Psoas muscle (tissue), 8 donors: ENCODE results near the gene MYBPHL. TPM values are rescaled to one million over a fixed set of nuclear protein-coding genes. Genes with fewer than 3 reads are reported as not detected.

ENCODE experiments used
- ATAC-seq, 4 donors: fragments of 200-7000 bp; cut with Tn5 transposase; one replicate each; pipeline ENCODE4 v1.9.1; 2020; ENCODE audit warnings: moderate library complexity in 3 of 4, mild to moderate bottlenecking in 2 of 4
- DNase-seq, 2 donors: peaks; one replicate each; pipeline ENCODE4 v3.0.0-alpha.2; 2020
- H3K27ac ChIP-seq: fragments of 200-600 bp; one replicate; pipeline ENCODE4 v1.8.0; 2022
- H3K27me3 ChIP-seq, 3 donors: fragments of 200-600 bp in 1 of 3; one replicate each; pipeline versions ENCODE4 v1.6.1 to v1.8.0; 2013 to 2022; ENCODE audit warnings: low read length in 2 of 3, mild to moderate bottlenecking in 2 of 3, moderate library complexity in 1 of 3; ENCODE audit not compliant: insufficient read depth in 3 of 3
- H3K36me3 ChIP-seq, 2 donors: fragments of 200-600 bp in 1 of 2; one replicate each; pipeline versions ENCODE4 v1.6.1 to v1.8.0; 2013 to 2022; ENCODE audit warnings: low read depth in 1 of 2, mild to moderate bottlenecking in 1 of 2, moderate library complexity in 1 of 2; ENCODE audit not compliant: insufficient read depth in 1 of 2
- H3K4me1 ChIP-seq: fragments of 200-600 bp; one replicate; pipeline ENCODE4 v1.8.0; 2022
- H3K4me3 ChIP-seq: fragments of 200-600 bp; one replicate; pipeline ENCODE4 v1.8.0; 2022; ENCODE audit warnings: mild to moderate bottlenecking
- H3K9me3 ChIP-seq: fragments of 200-600 bp; one replicate; pipeline ENCODE4 v1.8.0; 2022
- CTCF ChIP-seq: fragments of 200-600 bp; IDR thresholded peaks from one replicate; pipeline ENCODE4 v1.8.0; 2022; ENCODE audit warnings: antibody characterized with exemption
- WGBS, 3 donors: extraction: QIAGEN DNeasy Blood & Tissue Kit; methylation state at CpG; one replicate each; pipeline versions ENCODE4 v1.1.6 to v1.1.7; 2013; 5-methylcytosine and 5-hydroxymethylcytosine counted together
- intact Hi-C, 2 donors: fragments of 100-400 bp; cut with DNase I; formaldehyde crosslinking; loops; one replicate each; pipeline versions ENCODE4 v1.11.0 to v1.14.2; 2022
- polyA plus RNA-seq, 3 donors: library from polyadenylated mRNA; stranded (reverse); fragments of 200-250 nt; gene quantifications; one replicate each; pipeline ENCODE4 v1.2.3, GENCODE V29; 2013
- total RNA-seq, 4 donors: library from RNA; stranded (reverse); fragmentation: NEBNext Ultra II Directional in 2 of 4; extraction: Animal tissue kit (Norgen Biotek cat#: 25700) in 2 of 4; gene quantifications; one replicate each; pipeline versions ENCODE4 v1.2.1 to v1.2.4, GENCODE V29; 2021 to 2023
- donor health status: healthy with polysubstance abuse.
- donor health status: DM: no; HTN: no; CAD: no; lungs with moderate emphysema.
- donor health status: Bipolar disorder and iron deficiency.
- donor health status: healthy.
- donor health status: DM: yes; HTN: yes; CAD: no.
- donor health status: DM: no; HTN: no; CAD: no.
- donor health status: DM: no; HTN: no; CAD: no.
- donor health status: DM: yes; HTN: yes; CAD: no.

Gene MYBPHL
- total and polyA plus RNA-seq, 7 donors, result 0.17 to 2.2 (median 0.57) TPM; not detected in 1

GRCh38 chr1:109246141-109246551 lies 60.7 kb downstream of the MYBPHL start:
- no peaks in the 10 kb centered on the region for H3K27me3 ChIP-seq
- DNase-seq, result no peak
- WGBS, 3 donors, result 76 to 89% (median 78%) methylated on average over 7 of the region's 7 CpGs
- intact Hi-C loops, result no loop called here
- TF ChIP-seq CTCF, result no peak
- no peak for ATAC-seq
- H3K27ac ChIP-seq, result no peak overlapping the region
- no peaks in the 10 kb centered on the region for H3K36me3 ChIP-seq
- H3K4me3 ChIP-seq, result no peak overlapping the region
- no peaks in the 10 kb centered on the region for H3K9me3 ChIP-seq
- peaks cover 30% of the 10 kb centered on the region for H3K4me1 ChIP-seq

GRCh38 chr1:109243860-109244552 lies 62.8 kb downstream of the MYBPHL start:
- no peaks in the 10 kb centered on the region for H3K9me3 ChIP-seq
- intact Hi-C loops, result no loop called here
- no peaks in the 10 kb centered on the region for H3K27me3 ChIP-seq
- DNase-seq (no peak), ATAC-seq (peak; percentile 5 to 68 (median 58))
- no peak for TF ChIP-seq CTCF
- no peak overlapping the region for H3K27ac ChIP-seq
- H3K4me1 ChIP-seq, result peaks cover 34% of the 10 kb centered on the region
- no peak overlapping the region for H3K4me3 ChIP-seq
- 47 to 60% (median 52%) methylated on average over 8 of the region's 8 CpGs for WGBS, 3 donors
- H3K36me3 ChIP-seq, result peaks cover 0 to 10% of the 10 kb centered on the region in 2 donors

GRCh38 chr1:109243221-109243620 lies 63.6 kb downstream of the MYBPHL start:
- Histone ChIP-seq H3K27ac (no peak overlapping the region), H3K4me1 (peaks cover 31% of the 10 kb centered on the region), H3K36me3 (peaks cover 0 to 17% of the 10 kb centered on the region in 2 donors), H3K4me3 (no peak overlapping the region), H3K27me3 (no peaks in the 10 kb centered on the region), H3K9me3 (no peaks in the 10 kb centered on the region)
- no peak for TF ChIP-seq CTCF
- WGBS, 3 donors, result 57 to 62% (median 60%) methylated on average over 5 of the region's 5 CpGs
- DNase-seq (no peak), ATAC-seq (no peak)
- intact Hi-C loops, result no loop called here

- no peak overlapping the region for H3K27ac ChIP-seq
- DNase-seq (no peak), ATAC-seq (peak in 3 of 4 donors; percentile 31 to 38 (median 34))
- peaks cover 2 to 26% of the 10 kb centered on the region in 2 donors for H3K36me3 ChIP-seq
- no peak overlapping the region for H3K4me3 ChIP-seq
- H3K4me1 ChIP-seq, result peaks cover 31% of the 10 kb centered on the region
- intact Hi-C loops, result no loop called here
- no peaks in the 10 kb centered on the region for H3K9me3 ChIP-seq
- no peaks in the 10 kb centered on the region for H3K27me3 ChIP-seq
- no peak for TF ChIP-seq CTCF
- WGBS, 3 donors, result 22 to 29% (median 24%) methylated on average over 7 of the region's 7 CpGs
Observed at GRCh38 chr1:109242387-109242786, 64.4 kb downstream of the MYBPHL start.

Other genes starting within 250 kb of the MYBPHL start
- 10 to 100 TPM; 61.5 to 89.9 (median 72.9) TPM for gene TAF13, start 231.0 kb downstream of the MYBPHL start, total RNA-seq
- gene TAF13, start 231.0 kb downstream of the MYBPHL start, polyA plus RNA-seq, result 100 to 1,000 TPM in 2 of 3 donors, 10 to 100 TPM in 1; 74.3 to 228 (median 120) TPM
- gene TMEM167B, start 216.2 kb downstream of the MYBPHL start, total RNA-seq, result 10 to 100 TPM; 27.2 to 56.0 (median 34.0) TPM
- gene TMEM167B, start 216.2 kb downstream of the MYBPHL start, polyA plus RNA-seq, result 10 to 100 TPM; 19.8 to 39.1 (median 20.2) TPM
- under 1 TPM; 0.11 to 0.46 (median 0.32) TPM for gene ELAPOR1, start 192.9 kb downstream of the MYBPHL start, total RNA-seq
- under 1 TPM in 2 of 3 donors, not detected in 1; 0.03 to 0.05 TPM for gene ELAPOR1, start 192.9 kb downstream of the MYBPHL start, polyA plus RNA-seq
- 100 to 1,000 TPM in 2 of 4 donors, 10 to 100 TPM in 2; 76.4 to 155 (median 123) TPM for gene SARS1, start 93.1 kb downstream of the MYBPHL start, total RNA-seq
- 100 to 1,000 TPM; 105 to 150 (median 150) TPM for gene SARS1, start 93.1 kb downstream of the MYBPHL start, polyA plus RNA-seq
- gene CELSR2, start 57.5 kb downstream of the MYBPHL start, total RNA-seq, result 10 to 100 TPM in 2 of 4 donors, 1 to 10 TPM in 2; 5.7 to 12.5 (median 10.6) TPM
- 1 to 10 TPM in 2 of 3 donors, under 1 TPM in 1; 0.69 to 6.9 (median 3.7) TPM for gene CELSR2, start 57.5 kb downstream of the MYBPHL start, polyA plus RNA-seq
- 1 to 10 TPM in 1 of 4 donors, under 1 TPM in 3; 0.54 to 1.7 (median 0.57) TPM for gene PSRC1, start 23.9 kb downstream of the MYBPHL start, total RNA-seq
- gene PSRC1, start 23.9 kb downstream of the MYBPHL start, polyA plus RNA-seq, result 1 to 10 TPM in 2 of 3 donors, under 1 TPM in 1; 0.14 to 2.0 (median 1.3) TPM
- 100 to 1,000 TPM; 123 to 363 (median 207) TPM for gene SORT1, start 90.9 kb upstream of the MYBPHL start, total RNA-seq
- gene SORT1, start 90.9 kb upstream of the MYBPHL start, polyA plus RNA-seq, result 100 to 1,000 TPM in 1 of 3 donors, 10 to 100 TPM in 2; 15.8 to 131 (median 81.9) TPM
- 100 to 1,000 TPM in 1 of 4 donors, 10 to 100 TPM in 3; 58.1 to 123 (median 94.6) TPM for gene PSMA5, start 119.4 kb upstream of the MYBPHL start, total RNA-seq
- gene PSMA5, start 119.4 kb upstream of the MYBPHL start, polyA plus RNA-seq, result 100 to 1,000 TPM in 2 of 3 donors, 10 to 100 TPM in 1; 90.6 to 213 (median 146) TPM
- 100 to 1,000 TPM; 125 to 203 (median 163) TPM for gene SYPL2, start 159.5 kb upstream of the MYBPHL start, total RNA-seq
- gene SYPL2, start 159.5 kb upstream of the MYBPHL start, polyA plus RNA-seq, result 10 to 100 TPM; 35.3 to 67.8 (median 66.2) TPM
- 10 to 100 TPM in 1 of 4 donors, 1 to 10 TPM in 3; 4.4 to 14.1 (median 8.4) TPM for gene ATXN7L2, start 176.9 kb upstream of the MYBPHL start, total RNA-seq
- 1 to 10 TPM; 5.1 to 5.2 (median 5.1) TPM for gene ATXN7L2, start 176.9 kb upstream of the MYBPHL start, polyA plus RNA-seq
- 1 to 10 TPM; 2.4 to 4.0 (median 3.7) TPM for gene CYB561D1, start 187.1 kb upstream of the MYBPHL start, total RNA-seq
- 10 to 100 TPM in 1 of 3 donors, 1 to 10 TPM in 2; 1.8 to 15.0 (median 3.5) TPM for gene CYB561D1, start 187.1 kb upstream of the MYBPHL start, polyA plus RNA-seq
- 10 to 100 TPM in 3 of 4 donors, 1 to 10 TPM in 1; 8.7 to 16.6 (median 11.4) TPM for gene AMIGO1, start 202.7 kb upstream of the MYBPHL start, total RNA-seq
- gene AMIGO1, start 202.7 kb upstream of the MYBPHL start, polyA plus RNA-seq, result 10 to 100 TPM in 1 of 3 donors, 1 to 10 TPM in 2; 3.1 to 16.0 (median 8.0) TPM
- gene GPR61, start 232.9 kb upstream of the MYBPHL start, total RNA-seq, result 1 to 10 TPM in 1 of 4 donors, under 1 TPM in 1, not detected in 2; 0.18 to 1.4 TPM
- under 1 TPM in 1 of 3 donors, not detected in 2; 0.10 TPM for gene GPR61, start 232.9 kb upstream of the MYBPHL start, polyA plus RNA-seq
- 1 to 10 TPM; 1.4 to 2.3 (median 1.7) TPM for gene GNAI3, start 241.6 kb upstream of the MYBPHL start, total RNA-seq
- 1 to 10 TPM in 2 of 3 donors, under 1 TPM in 1; 0.96 to 2.9 (median 1.5) TPM for gene GNAI3, start 241.6 kb upstream of the MYBPHL start, polyA plus RNA-seq